ENCODE measurements around the gene FAM50A. TPM values are rescaled to one million over a fixed set of nuclear protein-coding genes. Genes with fewer than 3 reads are reported as not detected.

The FAM50A gene
- total RNA-seq, 1 experiment from 2014 or later: 75.9 TPM

DNA sequence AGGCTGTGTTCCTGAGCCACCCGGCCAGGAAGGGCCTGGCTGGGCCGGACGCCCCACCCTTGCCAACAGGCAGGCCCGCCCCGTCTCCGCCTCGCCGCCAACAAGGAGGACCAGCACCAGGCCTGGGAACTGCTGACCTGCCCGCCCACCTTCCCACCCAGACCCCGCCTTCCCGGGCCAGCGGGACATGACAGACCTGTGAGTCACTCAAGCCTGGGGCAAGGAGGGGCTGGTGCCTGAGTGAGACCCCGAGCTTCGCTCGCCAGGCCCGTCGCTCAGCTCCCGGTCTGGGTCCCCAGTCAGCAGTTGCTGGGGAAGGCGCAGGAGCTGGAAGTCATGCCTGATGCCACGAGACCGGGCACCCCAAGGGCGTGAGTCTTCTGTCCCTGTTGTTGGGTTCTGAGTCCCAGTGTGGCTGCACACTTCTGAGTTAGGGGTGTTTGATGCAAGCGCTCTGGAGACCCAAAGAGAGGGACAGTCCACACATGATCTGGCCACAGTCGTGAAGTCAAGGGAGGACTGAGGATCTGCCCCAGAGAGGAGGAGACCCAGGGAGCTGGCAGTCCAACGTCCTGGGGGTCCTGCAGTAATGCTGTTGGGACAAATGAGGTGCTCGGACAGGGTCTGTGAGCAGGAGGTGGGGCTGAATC is 34.6 kb upstream of the FAM50A start, which contains the start of gene DNASE1L1:
TSS of gene DNASE1L1 (minus strand) at position 33 of the 650 bp plus-strand sequence. CDS start 3,686 bp downstream, outside the sequence.
- H3K4me1 Mint-ChIP-seq (ENCODE audit: low read depth, unreplicated experiment): peaks cover 7% of the 10 kb centered on the region
- no peaks in the 10 kb centered on the region for H3K27me3 Mint-ChIP-seq (ENCODE audit: insufficient read depth, unreplicated experiment)
- Histone ChIP-seq H3K9me3 (no peaks in the 10 kb centered on the region), H3K27me3 (replicated peaks; ENCODE audit: control insufficient read depth, insufficient read depth, low read length) (no peaks in the 10 kb centered on the region), H3K4me1 (peaks cover 5% of the 10 kb centered on the region; the same call in 1 of the 2 replicates), H3K36me3 (ENCODE audit: control insufficient read depth, insufficient read depth, low read length) (no peaks in the 10 kb centered on the region), H3K4me3 (ENCODE audit: low read depth, low read length) (peak within 1 kb of the TSS; percentile 22)
- no peak within 1 kb of the TSS for H3K27ac Mint-ChIP-seq (ENCODE audit: unreplicated experiment)
- no TSS peak for BruUV-seq (replicated peaks)
- no peaks in the 10 kb centered on the region for H3K9me3 Mint-ChIP-seq (ENCODE audit: unreplicated experiment)
- DNase-seq: peak; percentile 79 to 87
- ChIA-PET CTCF (interaction anchor here (0.8 kb wide), 1 partner anchor 81 kb away, joined by 4 read pairs; the partner anchor contains the start of gene SLC10A3), POLR2A (interaction anchor here (1.1 kb wide), 1 partner anchor 12 kb away, joined by 3 read pairs; no protein-coding TSS in a partner anchor)
- H3K4me3 Mint-ChIP-seq (ENCODE audit: unreplicated experiment): peak within 1 kb of the TSS; percentile 22
- peaks cover 5% of the 10 kb centered on the region for H3K36me3 Mint-ChIP-seq (ENCODE audit: insufficient read depth, unreplicated experiment)
- intact Hi-C loops (cut with micrococcal nuclease; ENCODE audit: unreplicated experiment): no loop called here
- TF ChIP-seq, protein P1, sequence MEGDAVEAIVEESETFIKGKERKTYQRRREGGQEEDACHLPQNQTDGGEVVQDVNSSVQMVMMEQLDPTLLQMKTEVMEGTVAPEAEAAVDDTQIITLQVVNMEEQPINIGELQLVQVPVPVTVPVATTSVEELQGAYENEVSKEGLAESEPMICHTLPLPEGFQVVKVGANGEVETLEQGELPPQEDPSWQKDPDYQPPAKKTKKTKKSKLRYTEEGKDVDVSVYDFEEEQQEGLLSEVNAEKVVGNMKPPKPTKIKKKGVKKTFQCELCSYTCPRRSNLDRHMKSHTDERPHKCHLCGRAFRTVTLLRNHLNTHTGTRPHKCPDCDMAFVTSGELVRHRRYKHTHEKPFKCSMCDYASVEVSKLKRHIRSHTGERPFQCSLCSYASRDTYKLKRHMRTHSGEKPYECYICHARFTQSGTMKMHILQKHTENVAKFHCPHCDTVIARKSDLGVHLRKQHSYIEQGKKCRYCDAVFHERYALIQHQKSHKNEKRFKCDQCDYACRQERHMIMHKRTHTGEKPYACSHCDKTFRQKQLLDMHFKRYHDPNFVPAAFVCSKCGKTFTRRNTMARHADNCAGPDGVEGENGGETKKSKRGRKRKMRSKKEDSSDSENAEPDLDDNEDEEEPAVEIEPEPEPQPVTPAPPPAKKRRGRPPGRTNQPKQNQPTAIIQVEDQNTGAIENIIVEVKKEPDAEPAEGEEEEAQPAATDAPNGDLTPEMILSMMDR (IDR thresholded peaks at IDR 0.05; ENCODE audit: insufficient read depth in 1 of 2, low read depth in 1 of 2, low read length in 1 of 2, severe bottlenecking in 1 of 2, unreplicated experiment in 1 of 2): no peak

- H3K36me3 ChIP-seq (ENCODE audit: control insufficient read depth, insufficient read depth, low read length): no peaks in the 10 kb centered on the region
- Mint-ChIP-seq H3K9me3 (ENCODE audit: unreplicated experiment) (no peaks in the 10 kb centered on the region), H3K27ac (ENCODE audit: unreplicated experiment) (no peak overlapping the region)
These were observed 32.0 kb upstream of the FAM50A start for GRCh38 chrX:154411981-154412340.

DNA sequence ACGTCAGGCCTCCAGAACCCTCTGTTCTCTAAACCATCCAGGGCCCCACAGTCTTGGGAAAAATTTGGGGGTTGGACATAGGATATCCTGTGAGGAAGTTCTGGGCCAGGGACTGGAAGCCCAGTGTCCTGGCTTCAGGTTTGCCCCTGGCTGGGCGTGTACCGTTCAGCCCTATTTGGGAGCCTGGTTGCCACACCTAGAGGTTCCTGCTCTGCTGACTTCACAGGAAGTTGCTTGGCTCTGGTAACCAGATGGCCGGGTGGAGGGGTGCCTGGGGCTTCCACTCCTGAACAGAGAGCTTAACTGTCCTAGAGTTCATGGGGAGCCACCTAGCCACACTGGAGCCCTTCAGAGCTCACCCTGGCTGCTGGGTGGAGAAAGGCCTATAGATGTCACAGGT is 31.5 kb upstream of the FAM50A start:
- H3K27ac Mint-ChIP-seq (ENCODE audit: unreplicated experiment): no peak overlapping the region
- peaks cover 7% of the 10 kb centered on the region for H3K4me1 Mint-ChIP-seq (ENCODE audit: low read depth, unreplicated experiment)
- H3K36me3 ChIP-seq (ENCODE audit: control insufficient read depth, insufficient read depth, low read length): no peaks in the 10 kb centered on the region
- ChIA-PET CTCF (interaction anchor here (0.9 kb wide), 1 partner anchor 39 kb away, joined by 6 read pairs; no protein-coding TSS in a partner anchor), POLR2A (interaction anchor here (0.5 to 1.2 kb wide), 2 partner anchors 39 to 78 kb away, joined by 3 to 4 read pairs; partner anchors contain the start of gene SLC10A3)
- H3K27me3 Mint-ChIP-seq (ENCODE audit: insufficient read depth, unreplicated experiment): no peaks in the 10 kb centered on the region
- peaks cover 5% of the 10 kb centered on the region for H3K36me3 Mint-ChIP-seq (ENCODE audit: insufficient read depth, unreplicated experiment)
- DNase-seq: no peak
- peaks cover 5% of the 10 kb centered on the region; the same call in 1 of the 2 replicates for H3K4me1 ChIP-seq
- no peaks in the 10 kb centered on the region for H3K27me3 ChIP-seq (replicated peaks; ENCODE audit: control insufficient read depth, insufficient read depth, low read length)
- TF ChIP-seq, protein P1 (IDR thresholded peaks at IDR 0.05; ENCODE audit: insufficient read depth in 1 of 2, low read depth in 1 of 2, low read length in 1 of 2, severe bottlenecking in 1 of 2, unreplicated experiment in 1 of 2): no peak
- BruUV-seq (replicated peaks): no TSS peak
- intact Hi-C loops (cut with micrococcal nuclease; ENCODE audit: unreplicated experiment): no loop called here
- peak overlapping the region; percentile 73; the same call in 1 of the 2 replicates for H3K4me3 ChIP-seq (ENCODE audit: low read depth, low read length)
- no peaks in the 10 kb centered on the region for H3K9me3 Mint-ChIP-seq (ENCODE audit: unreplicated experiment)
- peak overlapping the region; percentile 79 for H3K4me3 Mint-ChIP-seq (ENCODE audit: unreplicated experiment)
- H3K9me3 ChIP-seq: no peaks in the 10 kb centered on the region

More at GRCh38 chrX:154411981-154412340, 32.0 kb upstream of the FAM50A start:
- BruUV-seq (replicated peaks): no TSS peak
- peaks cover 7% of the 10 kb centered on the region for H3K4me1 Mint-ChIP-seq (ENCODE audit: low read depth, unreplicated experiment)
- H3K4me3 Mint-ChIP-seq (ENCODE audit: unreplicated experiment): peak overlapping the region; percentile 79
- no peaks in the 10 kb centered on the region for H3K27me3 ChIP-seq (replicated peaks; ENCODE audit: control insufficient read depth, insufficient read depth, low read length)
- DNase-seq: peak; percentile 43 to 48
- H3K9me3 ChIP-seq: no peaks in the 10 kb centered on the region
- H3K4me1 ChIP-seq: peaks cover 5% of the 10 kb centered on the region; the same call in 1 of the 2 replicates
- H3K4me3 ChIP-seq (ENCODE audit: low read depth, low read length): peak overlapping the region; percentile 73
- H3K27me3 Mint-ChIP-seq (ENCODE audit: insufficient read depth, unreplicated experiment): no peaks in the 10 kb centered on the region
- TF ChIP-seq, protein P1 (IDR thresholded peaks at IDR 0.05; ENCODE audit: insufficient read depth in 1 of 2, low read depth in 1 of 2, low read length in 1 of 2, severe bottlenecking in 1 of 2, unreplicated experiment in 1 of 2): no peak
- POLR2A ChIA-PET: interaction anchor here (0.5 to 1.2 kb wide), 2 partner anchors 39 to 79 kb away, joined by 3 to 4 read pairs; partner anchors contain the start of gene SLC10A3
- CTCF ChIA-PET: interaction anchor here (0.5 to 0.9 kb wide), 4 partner anchors 13 to 112 kb away, joined by 3 to 6 read pairs (median 3); partner anchors contain the start of gene SLC10A3
- peaks cover 5% of the 10 kb centered on the region for H3K36me3 Mint-ChIP-seq (ENCODE audit: insufficient read depth, unreplicated experiment)
- intact Hi-C loops (cut with micrococcal nuclease; ENCODE audit: unreplicated experiment): loop anchor here (1.0 kb wide), 1 partner anchor 16 kb away; the partner anchor contains the start of gene ATP6AP1

Measured in Caco-2 (cell line).